ENCODE measurements around the gene PRRG3.
"Not testable (repeated sequence)": the region's sequence is repeated elsewhere in the genome, so short reads cannot be mapped to it uniquely, and the experiment has no call there.

The PRRG3 gene

GRCh38 chrX:151694661-151695582 lies at the start of gene PRRG3:
Gene PRRG3 (plus strand): TSS chrX:151695458. CDS start chrX:151698815, 3,357 bp downstream.
- no peak for DNase-seq

GRCh38 chrX:151675121-151675746 lies 20.0 kb upstream of the PRRG3 start:
- no peak for DNase-seq

- DNase-seq, result no peak
Observed at GRCh38 chrX:151676196-151676595, 19.1 kb upstream of the PRRG3 start.

GRCh38 chrX:151679798-151680402 lies 15.4 kb upstream of the PRRG3 start:
- DNase-seq, result no peak

GRCh38 chrX:151680805-151681204 lies 14.5 kb upstream of the PRRG3 start:
- DNase-seq, result peak; percentile 59

- no peak for DNase-seq
Observed at GRCh38 chrX:151687635-151688034, 7.6 kb upstream of the PRRG3 start.

- DNase-seq, result no peak
Observed at GRCh38 chrX:151688695-151689094, 6.6 kb upstream of the PRRG3 start.

GRCh38 chrX:151692825-151693224 lies 2.4 kb upstream of the PRRG3 start:
- DNase-seq, result no peak

- no peak for DNase-seq
Observed at GRCh38 chrX:151694121-151694520, 1.1 kb upstream of the PRRG3 start.

- DNase-seq, result no peak
Observed at GRCh38 chrX:151695583-151696340, 504 bp downstream of the PRRG3 start.

GRCh38 chrX:151697082-151697481 lies 1.8 kb downstream of the PRRG3 start:
- DNase-seq, result not testable (repeated sequence)

GRCh38 chrX:151697522-151697921 lies 2.3 kb downstream of the PRRG3 start:
- DNase-seq, result no peak

GRCh38 chrX:151698485-151698884 lies 3.2 kb downstream of the PRRG3 start:
- DNase-seq, result no peak

- DNase-seq, result no peak
Observed at GRCh38 chrX:151699746-151700145, 4.5 kb downstream of the PRRG3 start.

GRCh38 chrX:151700581-151700980 lies 5.3 kb downstream of the PRRG3 start:
- DNase-seq, result no peak

GRCh38 chrX:151701071-151701470 lies 5.8 kb downstream of the PRRG3 start:
- no peak for DNase-seq

- no peak for DNase-seq
Observed at GRCh38 chrX:151701531-151701930, 6.3 kb downstream of the PRRG3 start.

- DNase-seq, result no peak
Observed at GRCh38 chrX:151702026-151702714, 6.9 kb downstream of the PRRG3 start.

- DNase-seq, result no peak
Observed at GRCh38 chrX:151702741-151703340, 7.6 kb downstream of the PRRG3 start.

GRCh38 chrX:151703487-151703886 lies 8.2 kb downstream of the PRRG3 start:
- no peak for DNase-seq

- DNase-seq, result no peak
Observed at GRCh38 chrX:151704041-151704663, 8.9 kb downstream of the PRRG3 start.

Data from CD4-positive, alpha-beta T cell treated with Interleukin-17A for 4 hours (primary cell).